Measurements from ENCODE around the gene GRIN2A. TPM values are rescaled to one million over a fixed set of nuclear protein-coding genes. Genes with fewer than 3 reads are reported as not detected.

GRIN2A gene
- total and polyA plus RNA-seq, 2 of the 13 experiments (the other 11 are each of a cell fraction or from before 2014, with no cell fraction given) = not detected

DNA sequence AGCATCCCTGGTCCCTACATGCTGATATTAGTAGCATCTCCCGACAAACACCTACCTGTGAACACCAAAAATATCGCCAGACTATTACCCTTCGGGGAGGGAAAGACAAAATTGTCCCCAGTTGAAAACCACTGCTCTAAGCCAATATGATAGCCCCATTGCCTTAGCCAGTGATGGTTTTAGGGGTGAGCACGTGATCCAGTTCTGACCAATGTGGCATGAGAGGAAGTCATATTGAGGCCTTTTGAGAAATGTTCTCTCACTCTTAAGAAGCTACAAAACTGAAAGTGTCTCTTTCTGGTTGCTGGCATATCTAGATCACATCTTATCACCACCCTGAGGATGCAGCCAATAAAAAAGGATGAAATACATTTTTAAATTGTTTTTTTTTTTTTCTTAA, 136.3 kb downstream of the GRIN2A start:
- POLR2A ChIA-PET = no interaction called here
- in situ Hi-C loops (cut with HindIII; ENCODE audit: extremely low pct_ligation_motif_present, low pct_unique_long_range_greater_than_20kb) (no loop called here), intact Hi-C loops (cut with micrococcal nuclease; ENCODE audit: unreplicated experiment) (no loop called here)
- Histone ChIP-seq H3K36me3 (replicated peaks in 1 of 2; ENCODE audit: control insufficient read depth in 1 of 2, insufficient read depth in 2 of 2, low read length in 2 of 2) (no peaks in the 10 kb centered on the region), H3K4me2 (ENCODE audit: low read depth, low read length) (no peak overlapping the region), H3K27ac (ENCODE audit: extremely low read length, insufficient read depth, low read length) (no peak overlapping the region), H2AFZ (ENCODE audit: low read length) (no peak overlapping the region), H4K20me1 (ENCODE audit: insufficient read depth, low read length) (no peaks in the 10 kb centered on the region), H3K4me3 (replicated peaks in 1 of 3; ENCODE audit: insufficient read depth in 1 of 3, low read depth in 2 of 3, low read length in 3 of 3) (no peak overlapping the region), H3K27me3 (ENCODE audit: control insufficient read depth in 1 of 2, insufficient read depth in 2 of 2, low read length in 2 of 2) (no peaks in the 10 kb centered on the region), H3K9ac (ENCODE audit: insufficient read depth, low read depth, low read length) (no peak overlapping the region), H3K9me3 (ENCODE audit: low read length) (no peaks in the 10 kb centered on the region), H3K79me2 (ENCODE audit: insufficient read depth, low read length) (no peaks in the 10 kb centered on the region), H3K4me1 (ENCODE audit: insufficient read depth, low read length) (no peaks in the 10 kb centered on the region)
- no peak for FAIRE-seq
- BruUV-seq (replicated peaks) = no TSS peak
- ATAC-seq = no peak
- CTCF ChIA-PET (ENCODE audit: low intra/inter-chr PET ratio, low total read pairs) = no interaction called here
- TF ChIP-seq, protein P1, sequence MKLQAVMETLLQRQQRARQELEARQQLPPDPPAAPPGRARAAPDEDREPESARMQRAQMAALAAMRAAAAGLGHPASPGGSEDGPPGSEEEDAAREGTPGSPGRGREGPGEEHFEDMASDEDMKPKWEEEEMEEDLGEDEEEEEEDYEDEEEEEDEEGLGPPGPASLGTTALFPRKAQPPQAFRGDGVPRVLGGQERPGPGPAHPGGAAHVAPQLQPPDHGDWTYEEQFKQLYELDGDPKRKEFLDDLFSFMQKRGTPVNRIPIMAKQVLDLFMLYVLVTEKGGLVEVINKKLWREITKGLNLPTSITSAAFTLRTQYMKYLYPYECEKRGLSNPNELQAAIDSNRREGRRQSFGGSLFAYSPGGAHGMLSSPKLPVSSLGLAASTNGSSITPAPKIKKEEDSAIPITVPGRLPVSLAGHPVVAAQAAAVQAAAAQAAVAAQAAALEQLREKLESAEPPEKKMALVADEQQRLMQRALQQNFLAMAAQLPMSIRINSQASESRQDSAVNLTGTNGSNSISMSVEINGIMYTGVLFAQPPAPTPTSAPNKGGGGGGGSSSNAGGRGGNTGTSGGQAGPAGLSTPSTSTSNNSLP (IDR thresholded peaks at IDR 0.05; ENCODE audit: low read depth, low read length) = no peak
- TF ChIP-seq ZNF781 (CRISPR knock-in tag; IDR thresholded peaks at IDR 0.05; ENCODE audit: borderline replicate concordance, not compliant biosample characterization) (no peak), ARNTL (CRISPR knock-in tag; IDR thresholded peaks at IDR 0.05) (no peak), TSC22D2 (CRISPR knock-in tag; IDR thresholded peaks at IDR 0.05; ENCODE audit: borderline replicate concordance) (no peak), ZSCAN20 (CRISPR knock-in tag; IDR thresholded peaks at IDR 0.05; ENCODE audit: borderline replicate concordance) (no peak), ZSCAN9 (CRISPR knock-in tag; IDR thresholded peaks at IDR 0.05; ENCODE audit: borderline replicate concordance) (no peak), WIZ (CRISPR knock-in tag; IDR thresholded peaks at IDR 0.05) (no peak), RAD51 (IDR thresholded peaks at IDR 0.05; ENCODE audit: borderline replicate concordance) (no peak)
- TF ChIP-seq, protein P2, sequence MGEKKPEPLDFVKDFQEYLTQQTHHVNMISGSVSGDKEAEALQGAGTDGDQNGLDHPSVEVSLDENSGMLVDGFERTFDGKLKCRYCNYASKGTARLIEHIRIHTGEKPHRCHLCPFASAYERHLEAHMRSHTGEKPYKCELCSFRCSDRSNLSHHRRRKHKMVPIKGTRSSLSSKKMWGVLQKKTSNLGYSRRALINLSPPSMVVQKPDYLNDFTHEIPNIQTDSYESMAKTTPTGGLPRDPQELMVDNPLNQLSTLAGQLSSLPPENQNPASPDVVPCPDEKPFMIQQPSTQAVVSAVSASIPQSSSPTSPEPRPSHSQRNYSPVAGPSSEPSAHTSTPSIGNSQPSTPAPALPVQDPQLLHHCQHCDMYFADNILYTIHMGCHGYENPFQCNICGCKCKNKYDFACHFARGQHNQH (CRISPR knock-in tag; IDR thresholded peaks at IDR 0.05) = no peak
- TF ChIP-seq, protein P3, sequence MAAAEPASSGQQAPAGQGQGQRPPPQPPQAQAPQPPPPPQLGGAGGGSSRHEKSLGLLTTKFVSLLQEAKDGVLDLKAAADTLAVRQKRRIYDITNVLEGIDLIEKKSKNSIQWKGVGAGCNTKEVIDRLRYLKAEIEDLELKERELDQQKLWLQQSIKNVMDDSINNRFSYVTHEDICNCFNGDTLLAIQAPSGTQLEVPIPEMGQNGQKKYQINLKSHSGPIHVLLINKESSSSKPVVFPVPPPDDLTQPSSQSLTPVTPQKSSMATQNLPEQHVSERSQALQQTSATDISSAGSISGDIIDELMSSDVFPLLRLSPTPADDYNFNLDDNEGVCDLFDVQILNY (CRISPR knock-in tag; conservative IDR thresholded peaks at IDR 0.05) = no peak
- TF ChIP-seq, protein P4, sequence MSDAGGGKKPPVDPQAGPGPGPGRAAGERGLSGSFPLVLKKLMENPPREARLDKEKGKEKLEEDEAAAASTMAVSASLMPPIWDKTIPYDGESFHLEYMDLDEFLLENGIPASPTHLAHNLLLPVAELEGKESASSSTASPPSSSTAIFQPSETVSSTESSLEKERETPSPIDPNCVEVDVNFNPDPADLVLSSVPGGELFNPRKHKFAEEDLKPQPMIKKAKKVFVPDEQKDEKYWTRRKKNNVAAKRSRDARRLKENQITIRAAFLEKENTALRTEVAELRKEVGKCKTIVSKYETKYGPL (CRISPR knock-in tag; IDR thresholded peaks at IDR 0.05) = no peak
- WGBS (ENCODE audit: low lambda C conversion rate) = 3% methylated on average over 4 of the region's 4 CpGs
- DNase-seq (ENCODE audit: low spot score) = no peak

Data from HepG2 (cell line).